ENCODE data around the gene LMOD1. TPM values are rescaled to one million over a fixed set of nuclear protein-coding genes. Genes with fewer than 3 reads are reported as not detected.

The LMOD1 gene
- total and polyA plus RNA-seq, 3 donors from 2014 or later, result 31.4 to 46.3 (median 39.4) TPM

- H3K9me3 ChIP-seq, result no peaks in the 10 kb centered on the region
- intact Hi-C loops (cut with DNase I; ENCODE audit: low total_unique reads), result loop anchor here (5.0 kb wide), 1 partner anchor 52 kb away; no protein-coding TSS in a partner anchor
- no peaks in the 10 kb centered on the region for H3K36me3 ChIP-seq (ENCODE audit: low read depth, missing control alignments)
- no peak overlapping the region for H3K4me3 ChIP-seq
- TF ChIP-seq CTCF (IDR thresholded peaks at IDR 0.05) (no peak), POLR2A (IDR thresholded peaks at IDR 0.05) (no peak)
- peaks cover 29% of the 10 kb centered on the region for H3K4me1 ChIP-seq
- 89 to 93% methylated on average over 18 to 20 of the region's 20 CpGs for WGBS, 2 donors
- DNase-seq, result no peak
- H3K27ac ChIP-seq, result peak overlapping the region in 1 of 2 donors; percentile 58
- H3K27me3 ChIP-seq, result no peaks in the 10 kb centered on the region
These were observed 46.5 kb downstream of the LMOD1 start for GRCh38 chr1:201899683-201900429.

GRCh38 chr1:201898992-201899391 is 47.4 kb downstream of the LMOD1 start:
- no peaks in the 10 kb centered on the region for H3K27me3 ChIP-seq
- H3K36me3 ChIP-seq (ENCODE audit: low read depth, missing control alignments), result no peaks in the 10 kb centered on the region
- intact Hi-C loops (cut with DNase I; ENCODE audit: low total_unique reads), result loop anchor here (5.0 kb wide), 1 partner anchor 53 kb away; no protein-coding TSS in a partner anchor
- no peaks in the 10 kb centered on the region for H3K9me3 ChIP-seq
- H3K4me3 ChIP-seq, result no peak overlapping the region
- peaks cover 22% of the 10 kb centered on the region for H3K4me1 ChIP-seq
- no peak overlapping the region for H3K27ac ChIP-seq
- 88 to 92% methylated on average over 4 of the region's 4 CpGs for WGBS, 2 donors
- no peak for TF ChIP-seq POLR2A (IDR thresholded peaks at IDR 0.05)
- no peak for DNase-seq

- Histone ChIP-seq H3K4me1 (peaks cover 16% of the 10 kb centered on the region), H3K27me3 (no peaks in the 10 kb centered on the region), H3K4me3 (no peak overlapping the region), H3K27ac (no peak overlapping the region), H3K36me3 (ENCODE audit: low read depth, missing control alignments) (no peaks in the 10 kb centered on the region), H3K9me3 (no peaks in the 10 kb centered on the region)
- no peak for TF ChIP-seq CTCF (IDR thresholded peaks at IDR 0.05)
- WGBS, 2 donors, result 84 to 87% methylated on average over 4 of the region's 4 CpGs
- intact Hi-C loops (cut with DNase I; ENCODE audit: low total_unique reads), result loop anchor here (5.0 kb wide), 1 partner anchor 54 kb away; no protein-coding TSS in a partner anchor
- DNase-seq, result no peak
These were observed 48.0 kb downstream of the LMOD1 start for GRCh38 chr1:201898240-201898894.

GRCh38 chr1:201896951-201897391 is 49.4 kb downstream of the LMOD1 start:
- WGBS, 2 donors, result 67 to 100% methylated on average over 1 to 2 of the region's 2 CpGs
- no peaks in the 10 kb centered on the region for H3K36me3 ChIP-seq (ENCODE audit: low read depth, missing control alignments)
- peak overlapping the region; percentile 33 to 64 for H3K27ac ChIP-seq
- TF ChIP-seq POLR2A (IDR thresholded peaks at IDR 0.05), result no peak
- no peak for TF ChIP-seq CTCF (IDR thresholded peaks at IDR 0.05)
- H3K27me3 ChIP-seq, result no peaks in the 10 kb centered on the region
- intact Hi-C loops (cut with DNase I; ENCODE audit: low total_unique reads), result loop anchor here (5.0 kb wide), 1 partner anchor 55 kb away; no protein-coding TSS in a partner anchor
- peaks cover 2% of the 10 kb centered on the region for H3K4me1 ChIP-seq
- DNase-seq, result no peak
- H3K4me3 ChIP-seq, result no peak overlapping the region
- no peaks in the 10 kb centered on the region for H3K9me3 ChIP-seq
